Mucosa of descending colon (tissue), 3 donors: ENCODE measurements around the gene TGFBI. TPM values are rescaled to one million over a fixed set of nuclear protein-coding genes. Genes with fewer than 3 reads are reported as not detected.

Experiments
- ATAC-seq: fragments of 200-7000 bp; cut with Tn5 transposase; one replicate; pipeline ENCODE4 v1.9.1; 2020; ENCODE audit warnings: mild to moderate bottlenecking, moderate library complexity
- DNase-seq, 3 donors: peaks; one replicate each; pipeline ENCODE4 v3.0.0-alpha.2; 2020
- H3K36me3 ChIP-seq: fragments of 200-600 bp; one replicate; pipeline ENCODE4 v1.8.0; 2021; ENCODE audit warnings: low read depth, mild to moderate bottlenecking
- H3K4me1 ChIP-seq: fragments of 200-600 bp; one replicate; pipeline ENCODE4 v1.8.0; 2021; ENCODE audit warnings: low read depth, mild to moderate bottlenecking
- H3K4me3 ChIP-seq: fragments of 200-600 bp; one replicate; pipeline ENCODE4 v1.8.0; 2021; ENCODE audit warnings: mild to moderate bottlenecking
- H3K9me3 ChIP-seq: fragments of 200-600 bp; one replicate; pipeline ENCODE4 v1.8.0; 2021; ENCODE audit warnings: mild to moderate bottlenecking
- intact Hi-C, 2 donors: fragments of 100-400 bp; cut with DNase I in 1 of 2; cut with micrococcal nuclease in 1 of 2; formaldehyde crosslinking; loops; one replicate each; pipeline versions ENCODE4 v1.11.0 to v1.11.1; 2022; cut with DNase I, micrococcal nuclease
- total RNA-seq, 3 donors: library from RNA; stranded (reverse); fragmentation: NEBNext Ultra II Directional in 2 of 3; extraction: Animal tissue kit (Norgen Biotek cat#: 25700) in 2 of 3; gene quantifications; one replicate each; pipeline versions ENCODE4 v1.2.1 to v1.2.4, GENCODE V29; 2021 to 2023
- TF ChIP-seq, protein P1 (sequence below): fragments of 200-600 bp; IDR thresholded peaks from one replicate; pipeline ENCODE4 v1.8.0; 2022; ENCODE audit warnings: antibody characterized with exemption, mild to moderate bottlenecking
- donor health status: DM: no; HTN: no; CAD: no; lungs with moderate emphysema.
- donor health status: DM: no; HTN: no; CAD: no.
- donor health status: DM: no; HTN: yes; CAD: no.

TGFBI gene
- total RNA-seq, 3 donors from 2014 or later: 26.8 to 77.1 (median 47.0) TPM

DNA sequence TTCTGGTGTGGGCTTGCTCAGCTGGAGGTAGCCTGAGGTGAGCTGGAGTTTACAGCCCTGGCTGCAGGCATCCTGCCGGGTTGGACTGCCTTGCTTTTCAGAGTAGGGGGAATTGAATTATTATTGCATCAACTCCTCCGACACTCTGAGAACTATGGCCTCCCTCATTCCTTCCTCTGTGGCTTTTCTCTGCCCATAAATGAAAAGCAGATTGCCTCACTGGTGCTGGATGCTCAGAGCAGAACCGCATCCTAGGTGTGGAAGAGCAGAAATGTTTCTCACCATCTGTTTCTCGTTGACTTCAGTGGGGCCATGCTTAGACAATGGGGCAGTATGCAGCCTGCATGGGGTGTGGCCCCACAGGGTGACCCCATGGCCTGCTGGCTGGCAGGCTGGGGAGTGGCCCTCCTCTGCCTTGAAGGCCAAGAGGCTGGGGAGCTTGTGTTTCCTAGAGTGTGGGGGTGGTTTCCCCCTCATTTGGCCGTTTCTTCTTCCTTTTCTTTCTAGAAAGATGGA lies 27.3 kb upstream of the TGFBI start:
- ATAC-seq (no peak), DNase-seq (no peak)
- intact Hi-C loops: no loop called here
- TF ChIP-seq, protein P1, sequence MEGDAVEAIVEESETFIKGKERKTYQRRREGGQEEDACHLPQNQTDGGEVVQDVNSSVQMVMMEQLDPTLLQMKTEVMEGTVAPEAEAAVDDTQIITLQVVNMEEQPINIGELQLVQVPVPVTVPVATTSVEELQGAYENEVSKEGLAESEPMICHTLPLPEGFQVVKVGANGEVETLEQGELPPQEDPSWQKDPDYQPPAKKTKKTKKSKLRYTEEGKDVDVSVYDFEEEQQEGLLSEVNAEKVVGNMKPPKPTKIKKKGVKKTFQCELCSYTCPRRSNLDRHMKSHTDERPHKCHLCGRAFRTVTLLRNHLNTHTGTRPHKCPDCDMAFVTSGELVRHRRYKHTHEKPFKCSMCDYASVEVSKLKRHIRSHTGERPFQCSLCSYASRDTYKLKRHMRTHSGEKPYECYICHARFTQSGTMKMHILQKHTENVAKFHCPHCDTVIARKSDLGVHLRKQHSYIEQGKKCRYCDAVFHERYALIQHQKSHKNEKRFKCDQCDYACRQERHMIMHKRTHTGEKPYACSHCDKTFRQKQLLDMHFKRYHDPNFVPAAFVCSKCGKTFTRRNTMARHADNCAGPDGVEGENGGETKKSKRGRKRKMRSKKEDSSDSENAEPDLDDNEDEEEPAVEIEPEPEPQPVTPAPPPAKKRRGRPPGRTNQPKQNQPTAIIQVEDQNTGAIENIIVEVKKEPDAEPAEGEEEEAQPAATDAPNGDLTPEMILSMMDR: no peak
- Histone ChIP-seq H3K4me1 (no peaks in the 10 kb centered on the region), H3K36me3 (no peaks in the 10 kb centered on the region), H3K4me3 (no peak overlapping the region), H3K9me3 (no peaks in the 10 kb centered on the region)

DNA sequence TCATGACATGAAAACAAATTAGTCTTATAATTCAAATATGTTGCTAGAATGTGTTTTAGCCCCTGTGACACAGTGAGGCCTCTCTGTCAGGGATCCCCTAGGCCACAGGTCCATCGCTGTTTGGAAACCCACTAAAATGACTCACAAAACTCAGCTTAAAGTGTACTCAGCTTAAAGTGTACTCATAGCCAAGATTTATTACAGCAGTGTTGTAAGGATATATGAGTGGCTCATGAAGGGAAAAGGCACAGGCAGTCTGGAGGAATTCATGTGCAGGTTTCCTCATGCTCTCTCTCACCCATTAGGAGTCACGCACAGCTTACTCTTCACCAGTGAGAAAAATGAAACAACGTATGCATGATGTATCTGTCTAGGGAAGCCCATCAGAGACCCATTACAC lies 24.4 kb upstream of the TGFBI start:
- intact Hi-C loops: no loop called here
- Histone ChIP-seq H3K9me3 (no peaks in the 10 kb centered on the region), H3K36me3 (no peaks in the 10 kb centered on the region), H3K4me1 (no peaks in the 10 kb centered on the region), H3K4me3 (no peak overlapping the region)
- ATAC-seq (no peak), DNase-seq (no peak)
- TF ChIP-seq, protein P1: no peak

DNA sequence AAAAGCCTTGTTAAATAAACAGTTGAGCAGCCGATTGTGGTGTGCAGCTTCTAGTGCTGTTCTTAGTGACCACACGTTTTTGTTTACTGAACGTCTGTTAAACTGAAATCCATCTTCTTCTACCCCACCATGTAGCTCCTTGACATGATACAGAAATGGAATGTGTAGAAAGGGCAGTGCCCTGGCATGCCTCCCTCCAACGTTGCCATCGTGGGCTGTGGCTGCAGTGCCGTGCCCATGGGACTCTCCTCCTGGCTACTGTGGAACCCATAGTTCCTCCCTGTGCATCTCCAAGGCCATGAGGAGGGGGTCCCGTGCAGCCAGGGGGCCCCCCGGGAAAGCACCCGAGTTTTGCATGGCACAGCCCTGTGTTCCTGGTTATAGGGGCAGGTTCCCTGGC lies 23.3 kb upstream of the TGFBI start:
- no peaks in the 10 kb centered on the region for H3K9me3 ChIP-seq
- H3K4me3 ChIP-seq: no peak overlapping the region
- intact Hi-C loops: no loop called here
- ATAC-seq (no peak), DNase-seq (no peak)
- H3K36me3 ChIP-seq: no peaks in the 10 kb centered on the region
- TF ChIP-seq, protein P1: no peak
- H3K4me1 ChIP-seq: no peaks in the 10 kb centered on the region

DNA sequence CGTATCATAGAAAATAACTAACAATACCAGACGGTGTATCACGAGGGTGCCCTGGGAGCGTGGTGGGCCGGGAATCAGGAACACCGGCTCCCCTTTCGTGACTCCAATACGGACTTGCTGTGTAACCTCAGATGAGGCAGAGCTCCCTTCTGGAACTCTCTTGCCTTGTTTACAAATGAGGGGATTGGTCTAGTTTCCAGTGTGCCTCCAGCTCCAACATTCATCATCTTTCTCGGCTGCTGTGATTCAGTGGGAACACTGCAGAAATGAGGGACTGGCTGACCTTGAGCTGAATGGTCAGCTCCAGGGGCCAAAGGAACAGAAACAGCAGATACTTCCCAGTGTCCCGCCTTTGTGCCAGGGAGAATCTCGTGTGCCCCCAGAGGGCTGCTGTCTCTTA lies 22.6 kb upstream of the TGFBI start:
- no peak for DNase-seq
- no peak for ATAC-seq
- intact Hi-C loops: no loop called here

DNA sequence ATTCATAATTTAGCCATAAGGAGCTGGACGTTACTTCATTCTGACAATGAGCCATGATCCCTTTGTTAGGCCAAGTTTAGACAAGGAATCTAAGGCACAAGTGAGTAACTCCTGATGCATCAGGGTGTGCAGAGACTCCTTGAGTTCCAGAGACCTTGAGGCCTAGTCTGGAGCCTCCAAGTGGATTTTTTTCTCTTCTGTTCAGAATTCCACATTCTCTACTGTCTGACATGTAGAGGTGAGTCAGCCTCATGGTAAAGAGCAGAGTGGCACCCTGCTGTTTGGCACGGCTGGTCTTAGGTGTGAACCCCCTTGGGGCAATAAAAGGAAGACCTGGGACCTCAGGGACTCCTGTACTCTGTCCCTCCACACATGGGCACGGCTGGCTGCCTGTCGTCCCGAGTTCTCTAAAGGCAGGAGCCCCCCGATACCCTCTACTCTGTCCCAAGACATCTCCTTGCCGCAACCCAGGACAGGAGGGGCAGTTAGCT lies 22.0 kb upstream of the TGFBI start:
- no peaks in the 10 kb centered on the region for H3K9me3 ChIP-seq
- H3K4me1 ChIP-seq: no peaks in the 10 kb centered on the region
- TF ChIP-seq, protein P1: no peak
- H3K4me3 ChIP-seq: no peak overlapping the region
- DNase-seq: no peak
- ATAC-seq: peak; percentile 38
- intact Hi-C loops: no loop called here
- H3K36me3 ChIP-seq: no peaks in the 10 kb centered on the region

More for the DNA sequence above, 22.6 kb upstream of the TGFBI start:
- Histone ChIP-seq H3K4me3 (no peak overlapping the region), H3K4me1 (no peaks in the 10 kb centered on the region), H3K9me3 (no peaks in the 10 kb centered on the region), H3K36me3 (no peaks in the 10 kb centered on the region)
- TF ChIP-seq, protein P1: no peak

DNA sequence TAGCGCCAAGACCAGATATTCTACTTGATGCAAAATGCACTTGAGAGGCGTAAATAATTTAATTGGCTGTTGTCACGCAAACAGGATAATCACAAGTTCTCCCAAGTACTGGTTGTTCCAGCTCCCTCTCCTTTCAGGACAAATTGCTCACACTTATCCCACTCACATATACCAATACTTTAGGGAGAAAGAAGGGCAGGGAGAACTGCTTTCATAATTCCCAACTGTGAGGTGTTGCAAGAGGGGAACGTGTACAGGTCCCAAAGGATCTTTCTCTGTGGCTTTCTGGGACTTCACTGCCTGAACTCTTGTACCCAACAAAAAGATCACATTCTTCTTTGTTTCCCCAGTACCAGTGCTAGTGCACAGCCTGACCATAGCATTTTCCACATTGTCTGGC lies 21.5 kb upstream of the TGFBI start:
- no peak overlapping the region for H3K4me3 ChIP-seq
- H3K4me1 ChIP-seq: no peaks in the 10 kb centered on the region
- ATAC-seq: no peak
- intact Hi-C loops: no loop called here
- TF ChIP-seq, protein P1: no peak
- DNase-seq: no peak
- H3K9me3 ChIP-seq: no peaks in the 10 kb centered on the region
- no peaks in the 10 kb centered on the region for H3K36me3 ChIP-seq
